B cell (primary cell): ENCODE data around the gene TOMM7. TPM values are rescaled to one million over a fixed set of nuclear protein-coding genes. Genes with fewer than 3 reads are reported as not detected.

Source experiments
- ATAC-seq: fragments of 200-7000 bp; cut with Tn5 transposase; one replicate; pipeline ENCODE4 v1.10.0; 2021; ENCODE audit warnings: low read depth, mild to moderate bottlenecking, moderate number of reproducible peaks, moderate library complexity
- CTCF ChIA-PET: fragments of 350-600 bp; sonication (Branson Sonifier 250); formaldehyde crosslinking; loops from one replicate; lab custom pipeline; 2021; ENCODE audit warnings: antibody characterized with exemption, inconsistent platforms; lab: Charles Lee
- POLR2A ChIA-PET: fragments of 350-600 bp; sonication (Branson Sonifier 250); formaldehyde crosslinking; loops from one replicate; lab custom pipeline; 2021; ENCODE audit warnings: antibody characterized with exemption; lab: Charles Lee
- DNase-seq: peaks from one replicate; pipeline ENCODE4 v3.0.0; 2013
- H2AFZ ChIP-seq: 2 replicates; pipeline ENCODE4 v1.6.1; 2012; ENCODE audit warnings: mild to moderate bottlenecking, low read depth, low read length; ENCODE audit not compliant: insufficient read depth, poor library complexity, severe bottlenecking
- H3K27ac ChIP-seq, 2 donors: 1 replicate in 1 of 2; 2 replicates in 1 of 2; pipeline ENCODE4 v1.5.1; 2012 to 2013; ENCODE audit warnings: low read length in 2 of 2, mild to moderate bottlenecking in 2 of 2, moderate library complexity in 1 of 2
- H3K27me3 ChIP-seq, 4 experiments: fragments of 200-600 bp in 1 of 4; sonication (generic) in 1 of 4; replicated peaks in 1 of 4; 1 replicate in 2 of 4; 2 replicates in 2 of 4; pipeline versions ENCODE4 v1.6.1 to v1.7.0; 2013 to 2016; ENCODE audit warnings: low read length in 3 of 4, mild to moderate bottlenecking in 2 of 4, mixed read lengths in 1 of 4, moderate library complexity in 1 of 4; ENCODE audit not compliant: insufficient read depth in 4 of 4, control insufficient read depth in 3 of 4; ENCODE audit errors: control extremely low read depth in 1 of 4
- H3K36me3 ChIP-seq, 2 experiments: replicated peaks in 1 of 2; 1 replicate in 1 of 2; 2 replicates in 1 of 2; pipeline versions ENCODE4 v1.6.1 to v1.7.1; 2013; ENCODE audit warnings: low read length in 1 of 2; ENCODE audit not compliant: insufficient read depth in 2 of 2, control insufficient read depth in 1 of 2; ENCODE audit errors: control extremely low read depth in 1 of 2, extremely low read depth in 1 of 2
- H3K4me1 ChIP-seq, 2 donors: fragments of 200-600 bp in 1 of 2; sonication (generic) in 1 of 2; 1 replicate in 1 of 2; 2 replicates in 1 of 2; pipeline versions ENCODE4 v1.5.1 to v1.6.1; 2013 to 2017; ENCODE audit warnings: low read length in 2 of 2; ENCODE audit not compliant: control insufficient read depth in 2 of 2, insufficient read depth in 2 of 2
- H3K4me2 ChIP-seq: replicated peaks from 2 replicates; pipeline ENCODE3; 2012; ENCODE audit warnings: mild to moderate bottlenecking, low read depth, low read length; ENCODE audit not compliant: poor library complexity, severe bottlenecking
- H3K4me3 ChIP-seq, 5 experiments: fragments of 200-600 bp in 1 of 5; sonication (generic) in 1 of 5; 1 replicate in 3 of 5; 2 replicates in 2 of 5; pipeline versions ENCODE4 v1.5.1 to v1.7.0; 2011 to 2016; ENCODE audit warnings: low read length in 4 of 5, mild to moderate bottlenecking in 4 of 5, low read depth in 2 of 5, control low read depth in 1 of 5, moderate library complexity in 1 of 5; ENCODE audit not compliant: insufficient read depth in 1 of 5; ENCODE audit errors: control extremely low read depth in 1 of 5, extremely low read depth in 1 of 5
- H3K79me2 ChIP-seq: fragments of 200-600 bp; sonication (generic); one replicate; pipeline ENCODE4 v1.6.0; 2016; ENCODE audit warnings: low read length; ENCODE audit not compliant: control insufficient read depth, insufficient read depth
- H3K9ac ChIP-seq: fragments of 200-600 bp; sonication (generic); 2 replicates; pipeline ENCODE4 v1.6.1; 2017; ENCODE audit warnings: mild to moderate bottlenecking, low read length, moderate library complexity
- H3K9me3 ChIP-seq, 3 donors: one replicate each; pipeline versions ENCODE4 v1.6.1 to v1.7.1; 2013; ENCODE audit warnings: low read length in 2 of 3; ENCODE audit not compliant: control insufficient read depth in 2 of 3, insufficient read depth in 1 of 3; ENCODE audit errors: control extremely low read depth in 1 of 3
- H4K20me1 ChIP-seq: 2 replicates; pipeline ENCODE4 v1.6.0; 2012; ENCODE audit warnings: mild to moderate bottlenecking, low read length; ENCODE audit not compliant: insufficient read depth, control insufficient read depth, poor library complexity, severe bottlenecking
- H3K27ac Mint-ChIP-seq: one replicate; pipeline ENCODE4 v1.8.0; 2021; ENCODE audit warnings: mixed read lengths
- H3K27me3 Mint-ChIP-seq: one replicate; pipeline ENCODE4 v1.8.0; 2021; ENCODE audit warnings: mixed read lengths
- H3K4me1 Mint-ChIP-seq: one replicate; pipeline ENCODE4 v1.8.0; 2021; ENCODE audit warnings: mixed read lengths
- H3K4me3 Mint-ChIP-seq: one replicate; pipeline ENCODE4 v1.8.0; 2021; ENCODE audit warnings: mixed read lengths
- H3K9me3 Mint-ChIP-seq: one replicate; pipeline ENCODE4 v1.8.0; 2022; ENCODE audit warnings: mixed read lengths; ENCODE audit not compliant: insufficient read depth
- CTCF ChIP-seq: fragments of 200-600 bp; IDR thresholded peaks from one replicate; pipeline ENCODE4 v1.8.0; 2022; ENCODE audit warnings: antibody characterized with exemption, mild to moderate bottlenecking
- EZH2 ChIP-seq: IDR thresholded peaks from 2 replicates; pipeline ENCODE4 v1.6.1; 2012; ENCODE audit warnings: borderline replicate concordance, low read depth, mild to moderate bottlenecking, moderate library complexity, low read length; ENCODE audit not compliant: insufficient read depth, poor library complexity, severe bottlenecking
- WGBS: methylation state at CpG from one replicate; pipeline ENCODE4 v1.1.5; 2013; ENCODE audit warnings: missing lambda C conversion rate; ENCODE audit not compliant: insufficient coverage; 5-methylcytosine and 5-hydroxymethylcytosine counted together
- intact Hi-C: fragments of 100-400 bp; cut with micrococcal nuclease; formaldehyde crosslinking; loops from one replicate; pipeline ENCODE4 v1.10.0; 2022
- polyA plus RNA-seq: library from polyadenylated mRNA; depleted of rRNA; stranded (reverse); fragments of >200 nt; gene quantifications from 2 replicates; pipeline ENCODE4 v1.2.3, GENCODE V29; 2012
- small RNA-seq: library from RNA; depleted of rRNA; stranded (forward); fragments of <200 nt; gene quantifications from one replicate; pipeline ENCODE3, GENCODE V24; 2012; ENCODE audit warnings: low replicate concordance, low read depth; ENCODE audit not compliant: insufficient read length
- total RNA-seq, 2 donors: library from RNA; stranded (reverse); fragments of 120-200 nt in 1 of 2; gene quantifications; 1 replicate in 1 of 2; 2 replicates in 1 of 2; pipeline versions ENCODE4 v1.2.3 to v1.2.4, GENCODE V29; 2013 to 2022

TOMM7 gene
- total and polyA plus RNA-seq, 2 donors (not counting 1 experiment from before 2014, with no cell fraction given) = 276 to 437 TPM

GRCh38 chr7:22765609-22766008, 57.0 kb downstream of the TOMM7 start:
- peak overlapping the region; percentile 36 for H2AFZ ChIP-seq
- no peaks in the 10 kb centered on the region for H3K36me3 ChIP-seq
- peak overlapping the region in 1 of 5 experiments; percentile 12 for H3K4me3 ChIP-seq
- H3K27ac ChIP-seq = no peak overlapping the region
- no peak overlapping the region for H3K9ac ChIP-seq
- intact Hi-C loops = no loop called here
- no peaks in the 10 kb centered on the region for H4K20me1 ChIP-seq
- ATAC-seq (peak; percentile 68), DNase-seq (peak; percentile 73)
- Mint-ChIP-seq H3K9me3 (no peaks in the 10 kb centered on the region), H3K4me3 (peak overlapping the region; percentile 62), H3K27me3 (peaks cover 4% of the 10 kb centered on the region), H3K4me1 (peaks cover 20% of the 10 kb centered on the region), H3K27ac (peak overlapping the region; percentile 80)
- peak overlapping the region; percentile 30 for H3K4me2 ChIP-seq
- H3K79me2 ChIP-seq = no peaks in the 10 kb centered on the region
- CTCF ChIA-PET = interaction anchor here (1.2 to 2.1 kb wide), 2 partner anchors 17 to 204 kb away, joined by 3 to 9 read pairs; no protein-coding TSS in a partner anchor
- 0% methylated on average over 2 of the region's 4 CpGs for WGBS
- H3K4me1 ChIP-seq = peaks cover 12 to 14% of the 10 kb centered on the region in 2 donors
- POLR2A ChIA-PET = no interaction called here
- TF ChIP-seq EZH2 (no peak), CTCF (no peak)
- peaks cover 0 to 4% (median 3%) of the 10 kb centered on the region in 3 donors for H3K9me3 ChIP-seq
- H3K27me3 ChIP-seq = no peaks in the 10 kb centered on the region

Small RNA genes lying within 50 kb of the gene (small RNA-seq; reads per million reads assigned to genes)
- gene SNORD93 = 688 reads per million, percentile 98 among the genes with 10 or more reads in this experiment

Other genes with a start within 250 kb of the TOMM7 start
- gene IL6, start 95.6 kb downstream of the TOMM7 start, total RNA-seq = 2.6 and 3.3 TPM in 2 replicates
- 222 and 341 TPM in 2 replicates for gene IL6, start 95.6 kb downstream of the TOMM7 start, polyA plus RNA-seq
- gene HYCC1, start 191.3 kb upstream of the TOMM7 start, total RNA-seq = 39.6 and 40.8 TPM in 2 replicates
- 7.0 and 37.2 TPM in 2 replicates for gene HYCC1, start 191.3 kb upstream of the TOMM7 start, polyA plus RNA-seq